ES-I3 (cell line): ENCODE results near the gene THSD4.

Source experiments
- H3K36me3 ChIP-seq: 2 replicates; pipeline ENCODE4 v1.6.1; 2013; ENCODE audit warnings: mild to moderate bottlenecking, low read length, control low read depth, moderate library complexity; ENCODE audit not compliant: insufficient read depth
- H3K4me1 ChIP-seq: 2 replicates; pipeline ENCODE4 v1.6.1; 2013; ENCODE audit warnings: mild to moderate bottlenecking, control low read depth, low read length; ENCODE audit not compliant: insufficient read depth
- H3K9ac ChIP-seq: 2 replicates; pipeline ENCODE4 v1.6.1; 2013; ENCODE audit warnings: low read depth, mild to moderate bottlenecking, low read length, moderate library complexity
- H3K9me3 ChIP-seq: 2 replicates; pipeline ENCODE4 v1.6.1; 2013; ENCODE audit warnings: mild to moderate bottlenecking, low read length, moderate library complexity; ENCODE audit not compliant: control insufficient read depth, insufficient read depth

The THSD4 gene

GRCh38 chr15:71678605-71679004 lies 563.3 kb downstream of the THSD4 start:
- no peak overlapping the region for H3K9ac ChIP-seq
- H3K4me1 ChIP-seq, result peaks cover 27% of the 10 kb centered on the region
- H3K9me3 ChIP-seq, result no peaks in the 10 kb centered on the region
- H3K36me3 ChIP-seq, result no peaks in the 10 kb centered on the region

- H3K9ac ChIP-seq, result no peak overlapping the region
- H3K9me3 ChIP-seq, result no peaks in the 10 kb centered on the region
- H3K36me3 ChIP-seq, result no peaks in the 10 kb centered on the region
- peaks cover 27% of the 10 kb centered on the region for H3K4me1 ChIP-seq
Measured at GRCh38 chr15:71679223-71679792, 564.0 kb downstream of the THSD4 start.

GRCh38 chr15:71679793-71680353 lies 564.6 kb downstream of the THSD4 start:
- Histone ChIP-seq H3K9ac (no peak overlapping the region), H3K4me1 (peaks cover 27% of the 10 kb centered on the region)

GRCh38 chr15:71682001-71682400 lies 566.7 kb downstream of the THSD4 start:
- Histone ChIP-seq H3K9me3 (no peaks in the 10 kb centered on the region), H3K36me3 (no peaks in the 10 kb centered on the region; the same call in 1 of the 2 replicates), H3K4me1 (peaks cover 25% of the 10 kb centered on the region), H3K9ac (no peak overlapping the region)

More at GRCh38 chr15:71679793-71680353, 564.6 kb downstream of the THSD4 start:
- no peaks in the 10 kb centered on the region for H3K9me3 ChIP-seq
- H3K36me3 ChIP-seq, result no peaks in the 10 kb centered on the region

- no peaks in the 10 kb centered on the region for H3K9me3 ChIP-seq
- H3K9ac ChIP-seq, result no peak overlapping the region
- H3K36me3 ChIP-seq, result no peaks in the 10 kb centered on the region; the same call in 1 of the 2 replicates
- peaks cover 9% of the 10 kb centered on the region for H3K4me1 ChIP-seq
Measured at GRCh38 chr15:71683411-71684274, 568.4 kb downstream of the THSD4 start.

GRCh38 chr15:71685420-71685993 lies 570.2 kb downstream of the THSD4 start:
- H3K36me3 ChIP-seq, result no peaks in the 10 kb centered on the region; the same call in 1 of the 2 replicates
- H3K9me3 ChIP-seq, result no peaks in the 10 kb centered on the region
- H3K9ac ChIP-seq, result no peak overlapping the region
- no peaks in the 10 kb centered on the region for H3K4me1 ChIP-seq

- Histone ChIP-seq H3K9me3 (no peaks in the 10 kb centered on the region), H3K36me3 (no peaks in the 10 kb centered on the region; the same call in 1 of the 2 replicates), H3K4me1 (no peaks in the 10 kb centered on the region), H3K9ac (no peak overlapping the region)
Measured at GRCh38 chr15:71686221-71687050, 571.2 kb downstream of the THSD4 start.

GRCh38 chr15:71687902-71688508 lies 572.7 kb downstream of the THSD4 start:
- Histone ChIP-seq H3K9ac (no peak overlapping the region), H3K9me3 (no peaks in the 10 kb centered on the region), H3K4me1 (no peaks in the 10 kb centered on the region), H3K36me3 (no peaks in the 10 kb centered on the region; the same call in 1 of the 2 replicates)

- Histone ChIP-seq H3K9ac (no peak overlapping the region), H3K4me1 (no peaks in the 10 kb centered on the region), H3K36me3 (no peaks in the 10 kb centered on the region; the same call in 1 of the 2 replicates), H3K9me3 (no peaks in the 10 kb centered on the region)
Measured at GRCh38 chr15:71688509-71689094, 573.3 kb downstream of the THSD4 start.

- Histone ChIP-seq H3K9ac (no peak overlapping the region), H3K36me3 (no peaks in the 10 kb centered on the region; the same call in 1 of the 2 replicates), H3K9me3 (no peaks in the 10 kb centered on the region), H3K4me1 (no peaks in the 10 kb centered on the region)
Measured at GRCh38 chr15:71691081-71691457, 575.8 kb downstream of the THSD4 start.

- Histone ChIP-seq H3K9me3 (no peaks in the 10 kb centered on the region), H3K36me3 (no peaks in the 10 kb centered on the region; the same call in 1 of the 2 replicates), H3K4me1 (no peaks in the 10 kb centered on the region), H3K9ac (no peak overlapping the region)
Measured at GRCh38 chr15:71691458-71692417, 576.5 kb downstream of the THSD4 start.

GRCh38 chr15:71697236-71697635 lies 582.0 kb downstream of the THSD4 start:
- Histone ChIP-seq H3K9me3 (no peaks in the 10 kb centered on the region), H3K9ac (no peak overlapping the region), H3K36me3 (no peaks in the 10 kb centered on the region), H3K4me1 (no peaks in the 10 kb centered on the region)
